Loucy (cell line): ENCODE measurements around the gene HSD11B2.

ENCODE experiments used
- H2AFZ ChIP-seq: fragments of 200-600 bp; sonication (generic); 2 replicates; pipeline ENCODE4 v1.6.0; 2016; ENCODE audit warnings: antibody characterized with exemption, mild to moderate bottlenecking, low read length, moderate library complexity
- H3F3A ChIP-seq: fragments of 200-600 bp; 2 replicates; pipeline ENCODE4 v1.6.0; 2016; ENCODE audit warnings: antibody characterized with exemption, low read depth, mild to moderate bottlenecking
- H3K27me3 ChIP-seq: fragments of 200-600 bp; sonication (generic); 2 replicates; pipeline ENCODE4 v1.6.1; 2014; ENCODE audit warnings: low read length, mild to moderate bottlenecking; ENCODE audit not compliant: insufficient read depth, poor library complexity, severe bottlenecking
- H3K36me3 ChIP-seq: fragments of 200-600 bp; sonication (generic); 2 replicates; pipeline ENCODE4 v1.6.1; 2016; ENCODE audit warnings: low read length; ENCODE audit not compliant: insufficient read depth
- H3K4me1 ChIP-seq: fragments of 200-600 bp; sonication (generic); 2 replicates; pipeline ENCODE4 v1.5.1; 2014; ENCODE audit warnings: low read length, mild to moderate bottlenecking; ENCODE audit not compliant: insufficient read depth, poor library complexity, severe bottlenecking
- H3K4me2 ChIP-seq: fragments of 200-600 bp; sonication (generic); 2 replicates; pipeline ENCODE4 v1.6.0; 2014; ENCODE audit warnings: antibody characterized with exemption, low read length, low read depth, mild to moderate bottlenecking; ENCODE audit not compliant: poor library complexity, severe bottlenecking
- H3K4me3 ChIP-seq: fragments of 200-600 bp; sonication (generic); 2 replicates; pipeline ENCODE4 v1.5.1; 2014; ENCODE audit warnings: low read length, mild to moderate bottlenecking, mixed read lengths; ENCODE audit not compliant: poor library complexity, severe bottlenecking
- H3K79me2 ChIP-seq: fragments of 200-600 bp; sonication (generic); 2 replicates; pipeline ENCODE4 v1.6.1; 2014; ENCODE audit warnings: low read length; ENCODE audit not compliant: insufficient read depth
- H3K9ac ChIP-seq: fragments of 200-600 bp; sonication (generic); 2 replicates; pipeline ENCODE4 v1.6.0; 2014; ENCODE audit warnings: mild to moderate bottlenecking, low read depth, low read length, moderate library complexity; ENCODE audit not compliant: poor library complexity, severe bottlenecking
- H3K9me2 ChIP-seq: fragments of 200-600 bp; sonication (generic); replicated peaks from 2 replicates; pipeline ENCODE4 v1.6.1; 2016; ENCODE audit warnings: low read depth, low read length, mixed read lengths
- H3K9me3 ChIP-seq: fragments of 200-600 bp; sonication (generic); 2 replicates; pipeline ENCODE4 v1.6.1; 2014; ENCODE audit warnings: mild to moderate bottlenecking, antibody characterized with exemption, low read length, low read depth; ENCODE audit not compliant: insufficient read depth
- H4K20me1 ChIP-seq: fragments of 200-600 bp; sonication (generic); 2 replicates; pipeline ENCODE4 v1.6.0; 2014; ENCODE audit warnings: antibody characterized with exemption, low read length, mild to moderate bottlenecking; ENCODE audit not compliant: insufficient read depth, poor library complexity, severe bottlenecking
- CTCF ChIP-seq: fragments of 200-600 bp; sonication (generic); conservative IDR thresholded peaks from 2 replicates; pipeline ENCODE4 v1.5.1; 2014; ENCODE audit warnings: mild to moderate bottlenecking, antibody characterized with exemption, low read length
- EZH2phosphoT487 ChIP-seq: fragments of 200-600 bp; IDR thresholded peaks from 2 replicates; pipeline ENCODE4 v1.6.1; 2018; ENCODE audit warnings: antibody characterized with exemption, mild to moderate bottlenecking, moderate library complexity, borderline replicate concordance

HSD11B2 gene

DNA sequence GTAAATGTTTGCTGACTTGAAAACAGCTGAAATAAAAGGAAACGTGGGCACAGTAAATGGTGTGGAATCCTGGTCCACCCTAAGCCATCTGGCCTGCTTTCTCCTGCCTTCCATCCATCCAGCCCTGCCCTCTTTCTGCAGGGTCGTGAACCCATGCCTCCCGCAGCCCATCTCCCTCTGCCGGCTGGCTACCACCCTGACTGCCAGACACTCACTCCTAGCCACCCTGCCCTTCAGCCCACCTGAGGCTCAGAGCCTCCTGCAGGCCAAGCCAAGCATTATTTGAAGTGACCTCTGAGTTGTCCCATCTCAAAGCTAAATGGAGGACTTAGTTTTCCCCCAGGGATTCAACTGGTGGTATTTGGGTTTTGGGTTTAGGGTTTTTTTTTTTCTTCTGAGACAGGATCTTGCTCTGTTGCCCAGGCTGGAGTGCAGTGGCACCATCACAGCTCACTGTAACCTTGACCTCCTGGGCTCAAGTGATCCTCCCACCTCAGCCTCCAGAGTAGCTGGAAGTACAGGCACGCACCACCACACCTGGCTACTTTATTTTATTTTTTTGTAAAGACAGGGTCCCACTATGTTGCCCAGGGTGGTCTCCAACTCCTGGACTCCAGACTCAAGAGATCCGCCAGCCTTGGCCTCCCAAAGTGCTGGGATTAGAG, 23.0 kb upstream of the HSD11B2 start:
- H3K9me2 ChIP-seq: no peaks in the 10 kb centered on the region
- H3K4me2 ChIP-seq: no peak overlapping the region
- no peaks in the 10 kb centered on the region for H3K36me3 ChIP-seq
- no peaks in the 10 kb centered on the region for H3F3A ChIP-seq
- no peaks in the 10 kb centered on the region for H3K9me3 ChIP-seq
- H3K4me3 ChIP-seq: no peak overlapping the region
- TF ChIP-seq EZH2phosphoT487 (no peak), CTCF (peak; percentile 21; the same call in 1 of the 2 replicates)
- no peak overlapping the region for H3K9ac ChIP-seq
- H3K79me2 ChIP-seq: no peaks in the 10 kb centered on the region
- H3K27me3 ChIP-seq: no peaks in the 10 kb centered on the region
- peaks cover 9% of the 10 kb centered on the region for H3K4me1 ChIP-seq
- H4K20me1 ChIP-seq: no peaks in the 10 kb centered on the region
- no peak overlapping the region for H2AFZ ChIP-seq

GRCh38 chr16:67409631-67410030, 21.3 kb upstream of the HSD11B2 start:
- Histone ChIP-seq H2AFZ (no peak overlapping the region), H3K4me2 (no peak overlapping the region), H3K9ac (no peak overlapping the region), H4K20me1 (no peaks in the 10 kb centered on the region), H3K4me3 (no peak overlapping the region), H3K9me2 (no peaks in the 10 kb centered on the region), H3K9me3 (no peaks in the 10 kb centered on the region), H3K79me2 (no peaks in the 10 kb centered on the region), H3K4me1 (no peaks in the 10 kb centered on the region), H3K27me3 (no peaks in the 10 kb centered on the region), H3K36me3 (no peaks in the 10 kb centered on the region), H3F3A (no peaks in the 10 kb centered on the region)
- TF ChIP-seq CTCF (no peak), EZH2phosphoT487 (no peak)

- H3F3A ChIP-seq: no peaks in the 10 kb centered on the region
- no peak overlapping the region for H3K9ac ChIP-seq
- H3K4me2 ChIP-seq: no peak overlapping the region
- no peaks in the 10 kb centered on the region for H3K27me3 ChIP-seq
- no peaks in the 10 kb centered on the region for H3K9me3 ChIP-seq
- no peaks in the 10 kb centered on the region for H3K9me2 ChIP-seq
- no peaks in the 10 kb centered on the region for H3K79me2 ChIP-seq
- H3K4me1 ChIP-seq: no peaks in the 10 kb centered on the region
- H3K4me3 ChIP-seq: no peak overlapping the region
- no peak overlapping the region for H2AFZ ChIP-seq
- no peaks in the 10 kb centered on the region for H3K36me3 ChIP-seq
- TF ChIP-seq EZH2phosphoT487: no peak
- TF ChIP-seq CTCF: no peak
- H4K20me1 ChIP-seq: no peaks in the 10 kb centered on the region
Measured at GRCh38 chr16:67411339-67411738, 19.6 kb upstream of the HSD11B2 start.
